ENCODE results near the gene MPV17L.

DNA sequence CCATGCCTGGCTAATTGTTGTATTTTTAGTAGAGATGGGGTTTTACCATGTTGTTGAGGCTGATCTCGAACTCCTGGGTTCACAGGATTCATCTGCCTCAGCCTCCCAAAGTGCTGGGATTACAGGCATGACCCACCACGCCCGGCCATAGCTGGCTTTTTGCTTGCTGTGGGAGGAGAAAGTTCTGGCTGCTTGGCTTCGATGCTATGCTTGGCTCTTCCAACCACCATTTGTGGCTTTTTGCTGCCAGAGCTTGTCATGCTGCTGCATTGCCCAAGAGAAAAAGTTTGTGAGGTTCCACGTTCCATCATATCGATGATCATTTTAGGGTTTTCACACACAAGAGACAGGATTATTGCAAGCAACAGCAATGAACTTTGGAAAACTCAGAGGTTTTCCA is 55.1 kb downstream of the MPV17L start:
- TF ChIP-seq, protein P1, sequence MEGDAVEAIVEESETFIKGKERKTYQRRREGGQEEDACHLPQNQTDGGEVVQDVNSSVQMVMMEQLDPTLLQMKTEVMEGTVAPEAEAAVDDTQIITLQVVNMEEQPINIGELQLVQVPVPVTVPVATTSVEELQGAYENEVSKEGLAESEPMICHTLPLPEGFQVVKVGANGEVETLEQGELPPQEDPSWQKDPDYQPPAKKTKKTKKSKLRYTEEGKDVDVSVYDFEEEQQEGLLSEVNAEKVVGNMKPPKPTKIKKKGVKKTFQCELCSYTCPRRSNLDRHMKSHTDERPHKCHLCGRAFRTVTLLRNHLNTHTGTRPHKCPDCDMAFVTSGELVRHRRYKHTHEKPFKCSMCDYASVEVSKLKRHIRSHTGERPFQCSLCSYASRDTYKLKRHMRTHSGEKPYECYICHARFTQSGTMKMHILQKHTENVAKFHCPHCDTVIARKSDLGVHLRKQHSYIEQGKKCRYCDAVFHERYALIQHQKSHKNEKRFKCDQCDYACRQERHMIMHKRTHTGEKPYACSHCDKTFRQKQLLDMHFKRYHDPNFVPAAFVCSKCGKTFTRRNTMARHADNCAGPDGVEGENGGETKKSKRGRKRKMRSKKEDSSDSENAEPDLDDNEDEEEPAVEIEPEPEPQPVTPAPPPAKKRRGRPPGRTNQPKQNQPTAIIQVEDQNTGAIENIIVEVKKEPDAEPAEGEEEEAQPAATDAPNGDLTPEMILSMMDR (IDR thresholded peaks at IDR 0.05) = no peak
- no peak for TF ChIP-seq POLR2A (IDR thresholded peaks at IDR 0.05)
